AG09319 (cell line): ENCODE results near the gene COPRS.

Experiments used
- DNase-seq: peaks from one replicate; pipeline ENCODE4 v3.0.0-alpha.2; 2010; ENCODE audit warnings: low read depth; ENCODE audit errors: extremely low read depth
- CTCF ChIP-seq: IDR thresholded peaks from 2 replicates; pipeline ENCODE4 v1.5.1; 2011; ENCODE audit warnings: low read depth, mild to moderate bottlenecking, inconsistent platforms, low read length, moderate library complexity

COPRS gene, protein sequence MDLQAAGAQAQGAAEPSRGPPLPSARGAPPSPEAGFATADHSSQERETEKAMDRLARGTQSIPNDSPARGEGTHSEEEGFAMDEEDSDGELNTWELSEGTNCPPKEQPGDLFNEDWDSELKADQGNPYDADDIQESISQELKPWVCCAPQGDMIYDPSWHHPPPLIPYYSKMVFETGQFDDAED

GRCh38 chr17:31858642-31859486, at the start of gene COPRS:
Gene COPRS, minus strand, starts transcription at chr17:31859244. Its CDS starts 45 bp downstream, at chr17:31859199.
- TF ChIP-seq CTCF: no peak; the same call in none of the 2 replicates

GRCh38 chr17:31908386-31908785, 49.3 kb upstream of the COPRS start:
- no peak for DNase-seq
- no peak for TF ChIP-seq CTCF

More at GRCh38 chr17:31858642-31859486, at the start of gene COPRS:
- DNase-seq: peak; percentile 72

- TF ChIP-seq CTCF: no peak
- DNase-seq: no peak
Observed at GRCh38 chr17:31907342-31907962, 48.4 kb upstream of the COPRS start.

GRCh38 chr17:31903401-31903800, 44.4 kb upstream of the COPRS start:
- TF ChIP-seq CTCF: no peak
- no peak for DNase-seq

DNA sequence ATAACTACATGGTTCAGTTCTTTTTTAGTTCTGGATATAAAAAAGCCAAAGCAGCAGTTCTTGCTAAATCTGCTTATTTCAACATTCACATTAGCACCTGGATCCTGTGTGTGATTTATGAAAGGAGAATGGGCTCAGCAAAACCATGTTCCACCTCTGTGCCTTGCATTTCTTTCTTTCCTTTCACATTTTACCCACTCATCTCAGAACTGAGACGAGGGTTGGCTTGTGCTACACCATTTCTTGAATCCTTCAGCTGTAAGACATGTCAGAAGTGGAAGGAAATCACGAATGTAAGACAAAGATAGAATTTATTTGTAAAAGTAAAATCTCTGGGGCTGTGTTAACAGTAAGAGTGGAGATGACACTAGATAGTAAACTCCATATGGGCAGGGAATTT, 43.6 kb upstream of the COPRS start:
- no peak for TF ChIP-seq CTCF
- DNase-seq: no peak

DNA sequence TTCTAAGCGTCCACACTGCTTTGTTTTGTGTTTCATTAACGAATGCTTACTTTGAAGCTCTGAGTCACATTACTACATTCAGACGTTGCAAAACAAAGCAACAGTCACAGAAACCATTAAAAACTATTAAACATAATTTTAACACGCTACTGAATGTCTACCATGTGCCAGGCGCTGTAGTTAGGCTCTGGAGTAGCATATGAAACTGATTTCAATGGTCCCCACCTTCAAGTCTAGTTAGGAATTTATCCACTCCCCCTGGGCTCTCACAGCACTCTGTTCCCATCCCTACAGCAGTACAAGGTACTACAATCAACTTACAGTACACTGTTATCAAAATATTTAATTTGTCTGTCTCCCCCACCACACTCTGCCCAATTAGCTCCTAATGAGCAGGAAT, 41.8 kb upstream of the COPRS start:
- no peak for TF ChIP-seq CTCF
- no peak for DNase-seq

DNA sequence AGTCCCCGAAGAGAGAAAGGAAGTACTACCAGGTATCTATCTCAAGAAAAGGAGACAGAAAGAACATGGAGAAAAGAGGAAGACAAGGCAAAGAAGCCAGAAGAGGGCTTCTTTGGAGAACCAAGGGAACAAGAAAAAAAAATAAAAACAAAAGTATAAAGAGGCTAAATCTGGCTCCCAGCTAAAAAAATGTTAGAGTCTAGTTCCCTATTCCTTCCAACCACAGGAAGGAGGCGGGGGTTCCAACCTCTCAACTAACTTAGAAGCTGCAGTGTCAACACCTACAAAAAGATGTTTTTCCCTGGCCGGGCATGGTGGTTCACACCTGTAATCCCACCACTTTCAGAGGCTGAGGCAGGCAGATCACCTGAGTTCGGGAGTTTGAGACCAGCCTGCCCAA, 29.1 kb upstream of the COPRS start:
- no peak for DNase-seq
- no peak for TF ChIP-seq CTCF
